ENCODE data around the gene CDRT4. TPM values are rescaled to one million over a fixed set of nuclear protein-coding genes. Genes with fewer than 3 reads are reported as not detected.
A peak's percentile ranks its signal among the peaks of the same experiment; 100 is the strongest.

Gene CDRT4
- total and polyA plus RNA-seq, 2 experiments from 2014 or later = 6.5 to 13.0 TPM

DNA sequence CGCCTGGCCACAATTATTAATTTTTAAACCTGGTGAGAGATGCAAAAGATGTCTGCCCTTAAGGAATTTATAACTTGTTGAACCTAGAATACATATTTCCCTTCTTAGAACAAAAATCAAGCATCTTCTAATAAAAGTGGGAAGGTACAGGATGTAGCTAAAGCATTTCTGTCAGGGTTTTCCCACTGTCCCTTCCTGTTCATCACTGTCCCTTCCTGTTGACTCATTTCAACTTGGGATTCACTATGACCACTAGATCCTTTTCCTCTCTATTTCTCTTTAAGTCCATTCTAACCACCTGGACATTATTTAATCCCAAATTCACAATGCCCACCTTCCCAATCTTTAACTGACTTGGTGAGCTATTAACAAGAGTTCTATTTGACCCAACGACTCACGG lies 33.9 kb upstream of the CDRT4 start (continued):
- TF ChIP-seq, protein P1, sequence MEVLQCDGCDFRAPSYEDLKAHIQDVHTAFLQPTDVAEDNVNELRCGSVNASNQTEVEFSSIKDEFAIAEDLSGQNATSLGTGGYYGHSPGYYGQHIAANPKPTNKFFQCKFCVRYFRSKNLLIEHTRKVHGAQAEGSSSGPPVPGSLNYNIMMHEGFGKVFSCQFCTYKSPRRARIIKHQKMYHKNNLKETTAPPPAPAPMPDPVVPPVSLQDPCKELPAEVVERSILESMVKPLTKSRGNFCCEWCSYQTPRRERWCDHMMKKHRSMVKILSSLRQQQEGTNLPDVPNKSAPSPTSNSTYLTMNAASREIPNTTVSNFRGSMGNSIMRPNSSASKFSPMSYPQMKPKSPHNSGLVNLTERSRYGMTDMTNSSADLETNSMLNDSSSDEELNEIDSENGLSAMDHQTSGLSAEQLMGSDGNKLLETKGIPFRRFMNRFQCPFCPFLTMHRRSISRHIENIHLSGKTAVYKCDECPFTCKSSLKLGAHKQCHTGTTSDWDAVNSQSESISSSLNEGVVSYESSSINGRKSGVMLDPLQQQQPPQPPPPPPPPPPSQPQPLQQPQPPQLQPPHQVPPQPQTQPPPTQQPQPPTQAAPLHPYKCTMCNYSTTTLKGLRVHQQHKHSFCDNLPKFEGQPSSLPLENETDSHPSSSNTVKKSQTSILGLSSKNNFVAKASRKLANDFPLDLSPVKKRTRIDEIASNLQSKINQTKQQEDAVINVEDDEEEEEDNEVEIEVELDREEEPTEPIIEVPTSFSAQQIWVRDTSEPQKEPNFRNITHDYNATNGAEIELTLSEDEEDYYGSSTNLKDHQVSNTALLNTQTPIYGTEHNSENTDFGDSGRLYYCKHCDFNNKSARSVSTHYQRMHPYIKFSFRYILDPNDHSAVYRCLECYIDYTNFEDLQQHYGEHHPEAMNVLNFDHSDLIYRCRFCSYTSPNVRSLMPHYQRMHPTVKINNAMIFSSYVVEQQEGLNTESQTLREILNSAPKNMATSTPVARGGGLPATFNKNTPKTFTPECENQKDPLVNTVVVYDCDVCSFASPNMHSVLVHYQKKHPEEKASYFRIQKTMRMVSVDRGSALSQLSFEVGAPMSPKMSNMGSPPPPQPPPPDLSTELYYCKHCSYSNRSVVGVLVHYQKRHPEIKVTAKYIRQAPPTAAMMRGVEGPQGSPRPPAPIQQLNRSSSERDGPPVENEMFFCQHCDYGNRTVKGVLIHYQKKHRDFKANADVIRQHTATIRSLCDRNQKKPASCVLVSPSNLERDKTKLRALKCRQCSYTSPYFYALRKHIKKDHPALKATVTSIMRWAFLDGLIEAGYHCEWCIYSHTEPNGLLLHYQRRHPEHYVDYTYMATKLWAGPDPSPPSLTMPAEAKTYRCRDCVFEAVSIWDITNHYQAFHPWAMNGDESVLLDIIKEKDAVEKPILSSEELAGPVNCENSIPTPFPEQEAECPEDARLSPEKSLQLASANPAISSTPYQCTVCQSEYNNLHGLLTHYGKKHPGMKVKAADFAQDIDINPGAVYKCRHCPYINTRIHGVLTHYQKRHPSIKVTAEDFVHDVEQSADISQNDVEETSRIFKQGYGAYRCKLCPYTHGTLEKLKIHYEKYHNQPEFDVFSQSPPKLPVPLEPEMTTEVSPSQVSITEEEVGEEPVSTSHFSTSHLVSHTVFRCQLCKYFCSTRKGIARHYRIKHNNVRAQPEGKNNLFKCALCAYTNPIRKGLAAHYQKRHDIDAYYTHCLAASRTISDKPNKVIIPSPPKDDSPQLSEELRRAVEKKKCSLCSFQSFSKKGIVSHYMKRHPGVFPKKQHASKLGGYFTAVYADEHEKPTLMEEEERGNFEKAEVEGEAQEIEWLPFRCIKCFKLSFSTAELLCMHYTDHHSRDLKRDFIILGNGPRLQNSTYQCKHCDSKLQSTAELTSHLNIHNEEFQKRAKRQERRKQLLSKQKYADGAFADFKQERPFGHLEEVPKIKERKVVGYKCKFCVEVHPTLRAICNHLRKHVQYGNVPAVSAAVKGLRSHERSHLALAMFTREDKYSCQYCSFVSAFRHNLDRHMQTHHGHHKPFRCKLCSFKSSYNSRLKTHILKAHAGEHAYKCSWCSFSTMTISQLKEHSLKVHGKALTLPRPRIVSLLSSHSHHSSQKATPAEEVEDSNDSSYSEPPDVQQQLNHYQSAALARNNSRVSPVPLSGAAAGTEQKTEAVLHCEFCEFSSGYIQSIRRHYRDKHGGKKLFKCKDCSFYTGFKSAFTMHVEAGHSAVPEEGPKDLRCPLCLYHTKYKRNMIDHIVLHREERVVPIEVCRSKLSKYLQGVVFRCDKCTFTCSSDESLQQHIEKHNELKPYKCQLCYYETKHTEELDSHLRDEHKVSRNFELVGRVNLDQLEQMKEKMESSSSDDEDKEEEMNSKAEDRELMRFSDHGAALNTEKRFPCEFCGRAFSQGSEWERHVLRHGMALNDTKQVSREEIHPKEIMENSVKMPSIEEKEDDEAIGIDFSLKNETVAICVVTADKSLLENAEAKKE (CRISPR knock-in tag; IDR thresholded peaks at IDR 0.05) = no peak
- TF ChIP-seq CREB1 (CRISPR knock-in tag; IDR thresholded peaks at IDR 0.05; ENCODE audit: low read depth) (no peak), JUNB (IDR thresholded peaks at IDR 0.05; ENCODE audit: unreplicated experiment) (no peak), EZH2phosphoT487 (IDR thresholded peaks at IDR 0.05; ENCODE audit: unreplicated experiment) (no peak)

DNA sequence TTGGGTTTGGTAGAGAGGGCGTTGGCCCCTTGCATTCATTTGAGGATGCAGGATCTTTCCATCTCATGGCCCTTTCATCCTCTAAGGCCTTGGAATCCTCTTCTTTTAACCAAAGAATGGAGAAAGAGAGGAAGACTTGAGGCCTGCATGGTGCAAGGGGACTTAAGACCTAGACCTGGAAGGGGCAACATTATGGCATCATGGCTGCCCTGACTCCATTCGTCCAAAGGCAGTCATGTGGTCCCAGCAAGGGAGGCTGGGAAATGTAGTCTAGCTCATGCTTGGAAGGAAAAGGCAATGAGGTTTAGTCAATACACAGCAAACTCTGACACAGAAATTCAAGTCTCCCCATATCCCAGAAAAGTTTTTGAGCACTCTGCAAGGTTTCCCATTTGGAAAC lies 30.7 kb upstream of the CDRT4 start:
- Mint-ChIP-seq H3K27me3 (ENCODE audit: insufficient read depth, low read depth, poor library complexity) (peaks cover 8% of the 10 kb centered on the region), H3K9me3 (no peaks in the 10 kb centered on the region; the same call in 2 of the 3 replicates), H3K4me1 (peaks cover 13% of the 10 kb centered on the region), H3K27ac (no peak overlapping the region), H3K4me3 (no peak overlapping the region), H3K36me3 (ENCODE audit: low read depth) (peaks cover 53% of the 10 kb centered on the region)
- Histone ChIP-seq H2AFZ (no peak overlapping the region), H3K4me2 (no peak overlapping the region), H3K4me3 (no peak overlapping the region), H3F3A (replicated peaks; ENCODE audit: low read depth) (0 out of 2 replicates have a peak, but pooled peaks cover 1% of the 10 kb centered on the region), H3K27me3 (ENCODE audit: insufficient read depth) (no peaks in the 10 kb centered on the region), H3K79me2 (replicated peaks; ENCODE audit: insufficient read depth) (no peaks in the 10 kb centered on the region), H3K27ac (ENCODE audit: low read depth) (no peak overlapping the region), H3K9me2 (ENCODE audit: insufficient read depth) (no peaks in the 10 kb centered on the region), H3K4me1 (ENCODE audit: insufficient read depth) (peaks cover 10% of the 10 kb centered on the region; the same call in 1 of the 2 replicates), H4K20me1 (replicated peaks; ENCODE audit: insufficient read depth) (no peaks in the 10 kb centered on the region; the same call in 1 of the 2 replicates), H3K36me3 (ENCODE audit: insufficient read depth) (no peaks in the 10 kb centered on the region)
- no peak for TF ChIP-seq POLR2AphosphoS5 (IDR thresholded peaks at IDR 0.05; ENCODE audit: low read depth)
- TF ChIP-seq, protein P2, sequence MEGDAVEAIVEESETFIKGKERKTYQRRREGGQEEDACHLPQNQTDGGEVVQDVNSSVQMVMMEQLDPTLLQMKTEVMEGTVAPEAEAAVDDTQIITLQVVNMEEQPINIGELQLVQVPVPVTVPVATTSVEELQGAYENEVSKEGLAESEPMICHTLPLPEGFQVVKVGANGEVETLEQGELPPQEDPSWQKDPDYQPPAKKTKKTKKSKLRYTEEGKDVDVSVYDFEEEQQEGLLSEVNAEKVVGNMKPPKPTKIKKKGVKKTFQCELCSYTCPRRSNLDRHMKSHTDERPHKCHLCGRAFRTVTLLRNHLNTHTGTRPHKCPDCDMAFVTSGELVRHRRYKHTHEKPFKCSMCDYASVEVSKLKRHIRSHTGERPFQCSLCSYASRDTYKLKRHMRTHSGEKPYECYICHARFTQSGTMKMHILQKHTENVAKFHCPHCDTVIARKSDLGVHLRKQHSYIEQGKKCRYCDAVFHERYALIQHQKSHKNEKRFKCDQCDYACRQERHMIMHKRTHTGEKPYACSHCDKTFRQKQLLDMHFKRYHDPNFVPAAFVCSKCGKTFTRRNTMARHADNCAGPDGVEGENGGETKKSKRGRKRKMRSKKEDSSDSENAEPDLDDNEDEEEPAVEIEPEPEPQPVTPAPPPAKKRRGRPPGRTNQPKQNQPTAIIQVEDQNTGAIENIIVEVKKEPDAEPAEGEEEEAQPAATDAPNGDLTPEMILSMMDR (conservative IDR thresholded peaks at IDR 0.05; ENCODE audit: low read depth in 2 of 2) = no peak
- TF ChIP-seq, protein P3, sequence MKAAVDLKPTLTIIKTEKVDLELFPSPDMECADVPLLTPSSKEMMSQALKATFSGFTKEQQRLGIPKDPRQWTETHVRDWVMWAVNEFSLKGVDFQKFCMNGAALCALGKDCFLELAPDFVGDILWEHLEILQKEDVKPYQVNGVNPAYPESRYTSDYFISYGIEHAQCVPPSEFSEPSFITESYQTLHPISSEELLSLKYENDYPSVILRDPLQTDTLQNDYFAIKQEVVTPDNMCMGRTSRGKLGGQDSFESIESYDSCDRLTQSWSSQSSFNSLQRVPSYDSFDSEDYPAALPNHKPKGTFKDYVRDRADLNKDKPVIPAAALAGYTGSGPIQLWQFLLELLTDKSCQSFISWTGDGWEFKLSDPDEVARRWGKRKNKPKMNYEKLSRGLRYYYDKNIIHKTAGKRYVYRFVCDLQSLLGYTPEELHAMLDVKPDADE (IDR thresholded peaks at IDR 0.05) = 0 out of 2 replicates have a peak, but pooled peaks have one; percentile 50
- ATAC-seq = peak; percentile 32
- peak; percentile 51 for DNase-seq (ENCODE audit: low spot score)

Data from GM23338 (cell line).